GM10248 (cell line): ENCODE measurements around the gene EIF3A.

Experiments used
- CTCF ChIA-PET: fragments of 300-600 bp; sonication (Branson Sonifier 250); formaldehyde crosslinking; extraction: SDS; loops from one replicate; lab custom pipeline; 2021; ENCODE audit warnings: antibody characterized with exemption; lab: Yijun Ruan, JAX
- POLR2A ChIA-PET: fragments of 350-650 bp; sonication (Branson Sonifier 250); formaldehyde crosslinking; extraction: SDS; loops from one replicate; lab custom pipeline; 2020; ENCODE audit warnings: antibody characterized with exemption; lab: Yijun Ruan, JAX
- DNase-seq: peaks from one replicate; pipeline ENCODE4 v3.0.0; 2012; ENCODE audit errors: extremely low spot score
- CTCF ChIP-seq: IDR thresholded peaks from 2 replicates; pipeline ENCODE4 v1.5.1; 2012; ENCODE audit warnings: mild to moderate bottlenecking, low read depth; ENCODE audit errors: extremely low read depth, missing control alignments, control extremely low read depth

Gene EIF3A

GRCh38 chr10:119055472-119055871 lies 25.1 kb downstream of the EIF3A start:
- POLR2A ChIA-PET = no interaction called here
- TF ChIP-seq CTCF = no peak
- no peak for DNase-seq
- CTCF ChIA-PET = no interaction called here

DNA sequence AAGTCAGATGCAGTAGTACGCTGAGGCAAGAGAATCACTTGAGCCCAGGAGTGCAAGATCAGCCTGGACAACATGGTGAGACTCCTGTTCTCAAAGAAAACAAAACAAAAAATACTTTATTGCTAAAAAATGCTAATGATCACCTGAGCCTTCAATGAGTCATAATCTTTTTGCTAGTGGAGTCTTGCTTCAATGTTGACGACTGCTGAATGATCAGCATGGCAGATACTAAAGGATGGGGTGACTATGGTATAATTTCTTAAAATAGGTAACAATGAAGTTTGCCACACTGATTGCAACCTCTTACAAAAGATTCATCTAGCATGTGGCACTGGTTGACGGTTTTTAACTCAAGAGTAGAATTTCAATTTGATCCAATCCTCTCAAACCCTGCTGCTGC lies 28.8 kb downstream of the EIF3A start:
- ChIA-PET POLR2A (no interaction called here), CTCF (no interaction called here)
- no peak for TF ChIP-seq CTCF
- DNase-seq = no peak

DNA sequence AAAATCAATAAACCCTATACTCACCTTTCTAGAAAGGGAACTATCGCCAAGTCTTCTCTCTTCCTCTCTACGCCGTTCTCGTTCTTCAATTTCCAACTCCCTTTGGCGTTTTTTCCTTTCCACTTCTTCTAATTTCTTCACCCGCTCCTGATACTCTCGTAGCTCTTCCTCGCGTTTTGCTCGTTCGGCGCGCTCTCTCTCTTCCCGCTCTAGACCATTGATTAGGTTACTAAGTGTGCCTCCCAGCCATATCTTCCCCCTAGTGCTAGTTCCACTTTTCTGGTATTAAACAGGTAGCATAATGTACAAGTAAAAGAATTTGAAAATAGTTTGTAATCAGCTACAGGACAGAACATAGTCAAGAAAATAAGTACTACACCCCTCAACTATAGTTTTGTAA lies 30.8 kb downstream of the EIF3A start:
- ChIA-PET POLR2A (no interaction called here), CTCF (no interaction called here)
- no peak for DNase-seq
- TF ChIP-seq CTCF = no peak

DNA sequence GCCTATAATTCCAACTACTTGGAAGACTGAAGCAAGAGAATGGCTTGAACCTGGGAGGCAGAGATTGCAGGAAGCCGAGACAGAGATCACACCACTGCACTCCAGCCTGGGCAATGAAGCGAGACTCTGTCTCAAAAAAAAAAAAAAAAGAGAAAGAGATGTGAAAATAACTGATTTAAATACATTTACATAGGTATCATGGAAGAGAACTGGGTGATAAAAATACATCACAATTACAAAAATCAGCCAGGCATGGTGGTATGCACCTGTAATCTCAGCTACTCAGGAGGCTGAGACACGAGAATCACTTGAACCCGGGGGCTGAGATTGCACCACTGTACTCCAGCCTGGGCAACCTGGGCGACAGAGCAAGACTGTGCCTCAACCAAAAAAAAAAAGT lies 31.3 kb downstream of the EIF3A start:
- POLR2A ChIA-PET = no interaction called here
- no peak for DNase-seq
- CTCF ChIA-PET = no interaction called here
- TF ChIP-seq CTCF = no peak

DNA sequence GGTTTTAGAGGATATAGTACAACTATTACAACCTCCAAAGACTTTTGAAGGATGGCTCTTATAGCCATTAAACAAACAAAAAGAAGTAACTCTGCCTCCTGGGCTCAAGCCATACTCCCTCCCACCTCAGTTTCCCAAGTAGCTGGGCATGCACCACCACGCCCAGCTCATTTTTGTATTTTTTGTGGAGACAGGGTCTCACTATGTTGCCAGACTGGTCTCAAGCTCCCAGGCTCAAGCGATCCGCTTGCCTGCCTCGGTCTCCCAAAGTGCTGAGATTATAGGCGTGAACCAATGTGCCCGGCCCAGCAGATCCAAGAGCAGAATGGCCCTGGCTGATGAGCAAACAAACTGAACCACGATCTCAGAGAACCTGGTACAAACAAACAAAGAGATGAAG lies 35.1 kb downstream of the EIF3A start:
- CTCF ChIA-PET = no interaction called here
- POLR2A ChIA-PET = no interaction called here

GRCh38 chr10:119042169-119042568 lies 38.4 kb downstream of the EIF3A start:
- POLR2A ChIA-PET = no interaction called here
- TF ChIP-seq CTCF = no peak
- no peak for DNase-seq
- CTCF ChIA-PET = no interaction called here

More for the DNA sequence above, 35.1 kb downstream of the EIF3A start:
- no peak for TF ChIP-seq CTCF
- no peak for DNase-seq

- POLR2A ChIA-PET = no interaction called here
- CTCF ChIA-PET = no interaction called here
- DNase-seq = no peak
- no peak for TF ChIP-seq CTCF
Measured at GRCh38 chr10:119041326-119041725, 39.3 kb downstream of the EIF3A start.
